Superior temporal gyrus (tissue), 1 donor: Measurements from ENCODE around the gene CCT8L2.
"Not testable (repeated sequence)": the region's sequence is repeated elsewhere in the genome, so short reads cannot be mapped to it uniquely, and the experiment has no call there.

Experiments used
- DNase-seq: peaks from one replicate; pipeline ENCODE4 v3.0.0-alpha.2; 2016; ENCODE audit errors: extremely low spot score

Gene CCT8L2

DNA sequence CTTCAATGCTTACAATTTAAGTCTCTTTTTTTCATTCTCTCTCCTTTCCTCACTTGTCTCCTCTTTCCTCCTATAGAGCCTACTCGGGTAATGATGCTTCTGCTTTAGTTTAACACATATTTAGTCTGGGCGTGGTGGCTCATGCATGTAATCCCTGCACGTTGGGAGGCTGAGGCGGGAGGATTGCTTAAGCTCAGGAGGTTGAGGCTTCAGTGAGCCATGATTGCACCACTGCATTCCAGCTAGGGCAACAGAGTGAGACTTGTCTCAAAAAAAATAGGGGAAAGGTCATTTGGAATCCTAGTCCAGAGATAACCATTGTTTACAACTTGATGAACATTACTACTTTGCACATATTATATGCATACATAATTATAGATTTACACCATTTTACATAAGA, 1.4 kb upstream of the CCT8L2 start:
- no peak for DNase-seq

DNA sequence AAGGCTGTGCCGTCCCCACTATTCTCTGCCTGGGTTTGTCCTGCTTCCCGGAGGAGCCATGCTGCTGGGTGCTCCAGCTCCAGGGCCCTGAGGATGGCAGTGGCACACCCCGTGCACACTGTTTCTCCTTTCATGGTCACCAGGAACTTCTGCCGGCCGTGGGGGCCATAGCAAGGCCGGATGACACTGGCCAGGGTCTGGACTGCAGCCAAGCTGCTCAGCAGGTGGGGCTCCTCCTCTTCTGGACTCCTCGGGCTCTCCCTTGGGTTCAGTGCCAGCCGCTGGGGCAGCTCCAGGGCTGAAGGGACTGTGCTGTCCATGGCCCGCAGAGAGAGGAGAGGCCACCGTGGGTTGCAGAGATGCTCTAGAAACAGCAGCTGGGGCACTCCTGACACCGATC, 379 bp downstream of the CCT8L2 start:
- not testable (repeated sequence) for DNase-seq

DNA sequence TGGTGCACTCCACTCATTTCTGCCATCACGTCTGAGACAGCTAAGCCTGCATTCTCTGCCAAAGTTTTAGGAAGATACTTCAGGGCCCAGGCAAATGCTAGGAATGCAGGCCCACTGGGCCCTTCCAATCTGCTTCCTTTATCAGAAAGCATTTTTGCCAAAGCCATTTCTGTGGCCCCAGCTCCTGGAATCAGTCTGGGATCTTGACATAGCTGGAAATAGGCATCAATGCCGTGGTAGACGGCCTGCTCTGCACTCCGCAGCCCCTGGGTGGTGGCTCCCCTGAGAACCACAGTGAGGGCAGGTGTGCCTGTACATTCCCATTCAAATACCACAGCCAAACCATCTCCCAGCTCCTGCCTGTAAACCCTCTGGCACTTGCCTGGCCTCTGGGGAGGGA, 1.5 kb downstream of the CCT8L2 start:
- DNase-seq = not testable (repeated sequence)

- no peak for DNase-seq
Measured at GRCh38 chr22:16586991-16587390, 5.6 kb downstream of the CCT8L2 start.

- DNase-seq = no peak
Measured at GRCh38 chr22:16586170-16586569, 6.4 kb downstream of the CCT8L2 start.

DNA sequence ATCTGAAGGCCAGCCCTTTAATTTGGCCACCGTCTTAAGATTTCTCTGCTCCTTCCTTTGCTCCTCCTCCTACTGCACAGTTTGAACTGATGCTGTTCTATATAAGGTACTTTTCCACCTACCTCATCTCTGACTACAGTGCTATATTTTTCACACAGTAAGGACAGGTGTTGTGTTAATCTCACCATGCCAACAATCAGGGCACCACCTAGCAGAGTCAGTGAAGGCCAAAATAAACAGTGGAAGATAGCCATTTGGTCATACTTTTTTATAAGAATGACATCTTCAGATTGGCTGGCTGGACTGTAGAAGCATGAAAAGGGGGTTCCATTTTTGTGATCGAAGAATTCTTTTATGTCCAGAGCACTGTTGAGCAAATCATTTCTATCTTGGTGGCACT, 11.7 kb downstream of the CCT8L2 start:
- DNase-seq = not testable (repeated sequence)

DNA sequence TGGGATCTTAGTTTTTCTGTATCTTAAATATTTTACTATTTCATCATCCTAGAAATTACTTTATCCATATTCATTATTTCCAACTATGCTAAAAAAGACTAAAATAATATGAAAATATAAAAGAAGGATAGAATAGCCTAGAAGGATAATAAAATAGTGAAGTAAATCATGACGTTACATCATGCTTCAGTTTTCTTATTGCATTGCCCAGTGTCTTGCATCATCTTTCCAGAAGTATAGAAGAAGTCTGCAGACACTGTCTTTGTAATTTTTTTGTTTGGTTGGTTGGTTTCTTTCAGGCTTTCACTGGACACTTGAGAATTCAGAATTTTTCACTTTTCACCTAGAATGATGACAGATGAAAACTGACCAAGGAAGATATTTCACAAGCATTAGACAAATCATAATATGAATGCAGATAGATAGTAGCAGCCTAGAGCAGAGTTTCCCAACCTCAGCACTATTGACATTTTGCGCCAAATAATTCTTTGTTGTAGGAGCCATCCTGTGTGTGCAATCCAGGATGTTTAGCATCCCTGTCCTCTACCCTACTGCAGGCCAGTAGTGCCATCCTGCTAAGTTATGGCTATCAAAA, 23.3 kb downstream of the CCT8L2 start:
- not testable (repeated sequence) for DNase-seq

DNA sequence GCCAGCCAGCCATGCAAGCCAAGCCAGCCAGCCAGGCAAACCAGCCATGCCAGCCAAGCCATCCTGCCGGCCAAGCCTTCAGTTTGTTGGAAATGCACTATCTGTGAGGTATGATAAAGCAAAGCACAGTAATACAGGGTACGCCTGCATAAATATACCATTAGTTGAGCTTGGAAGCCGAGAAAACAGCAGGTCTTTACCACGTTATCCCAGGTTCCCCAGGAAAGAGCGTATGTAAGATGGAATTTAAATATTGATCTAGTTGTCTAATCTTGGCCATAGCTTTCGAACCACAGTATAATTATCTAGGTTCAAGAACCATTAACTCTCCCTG, 24.2 kb downstream of the CCT8L2 start:
- DNase-seq = no peak

DNA sequence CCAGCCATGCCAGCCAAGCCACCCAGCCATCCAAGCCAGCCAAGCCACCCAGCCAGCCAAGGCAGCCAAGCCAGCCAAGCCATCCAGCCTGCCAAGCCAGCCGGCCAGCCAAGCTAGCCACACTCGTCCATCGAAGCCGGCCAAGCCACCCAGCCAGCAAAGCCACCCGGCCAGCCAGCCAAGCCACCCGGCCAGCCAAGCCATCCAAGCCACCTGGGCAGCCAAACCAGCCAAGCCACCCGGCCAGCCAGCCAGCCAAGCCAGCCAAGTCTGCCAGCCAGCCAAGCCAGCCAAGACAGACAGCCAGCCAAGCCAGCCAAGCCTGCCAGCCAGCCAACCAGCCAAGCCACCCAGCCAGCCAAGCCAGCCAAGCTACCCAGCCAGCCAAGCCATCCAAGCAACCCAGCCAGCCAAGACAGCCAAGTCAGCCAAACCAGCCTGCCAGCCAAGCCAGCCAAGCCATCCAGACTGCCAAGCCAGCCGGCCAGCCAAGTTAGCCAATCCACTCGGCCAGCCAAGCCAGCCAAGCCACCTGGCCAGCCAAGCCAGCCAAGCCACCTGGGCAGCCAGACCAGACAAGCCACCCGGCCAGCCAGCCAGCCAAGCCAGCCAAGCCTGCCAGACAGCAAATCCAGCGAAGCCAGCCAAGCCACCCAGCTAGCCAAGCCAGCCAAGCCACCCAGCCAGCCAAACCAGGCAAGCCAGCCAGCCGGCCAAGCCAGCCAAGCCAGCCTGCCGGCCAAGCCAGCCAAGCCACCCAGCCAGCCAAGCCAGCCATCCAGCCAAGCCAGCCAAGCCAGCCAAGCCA, 24.8 kb downstream of the CCT8L2 start:
- DNase-seq = not testable (repeated sequence)

DNA sequence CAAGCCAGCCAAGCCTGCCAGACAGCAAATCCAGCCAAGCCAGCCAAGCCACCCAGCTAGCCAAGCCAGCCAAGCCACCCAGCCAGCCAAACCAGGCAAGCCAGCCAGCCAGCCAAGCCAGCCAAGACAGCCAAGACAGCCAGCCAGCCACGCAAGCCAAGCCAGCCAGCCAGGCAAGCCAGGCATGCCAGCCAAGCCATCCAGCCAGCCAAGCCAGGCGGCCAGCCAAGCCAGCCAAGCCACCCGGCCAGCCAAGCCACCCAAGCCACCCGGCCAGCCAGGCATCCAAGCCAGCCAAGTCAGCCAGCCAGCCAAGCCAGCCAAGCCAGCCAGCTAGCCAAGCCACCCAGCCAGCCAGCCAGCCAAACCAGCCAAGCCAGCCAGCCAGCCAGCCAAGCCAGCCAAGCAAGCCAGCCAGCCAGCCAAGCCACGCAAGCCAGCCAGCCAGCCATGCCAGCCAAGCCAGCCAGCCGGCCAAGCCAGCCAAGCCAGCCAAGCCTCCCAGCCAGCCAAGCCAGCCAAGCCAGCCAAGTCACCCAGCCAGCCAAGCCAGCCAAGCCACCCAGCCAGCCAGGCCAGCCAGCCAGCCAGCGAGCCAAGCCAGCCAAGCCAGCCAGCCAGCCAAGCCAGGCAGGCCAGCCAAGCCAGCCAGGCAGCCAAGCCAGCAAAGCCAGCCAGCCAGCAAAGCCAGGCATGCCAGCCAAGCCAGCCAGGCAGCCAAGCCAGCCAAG, 26.0 kb downstream of the CCT8L2 start:
- not testable (repeated sequence) for DNase-seq

DNA sequence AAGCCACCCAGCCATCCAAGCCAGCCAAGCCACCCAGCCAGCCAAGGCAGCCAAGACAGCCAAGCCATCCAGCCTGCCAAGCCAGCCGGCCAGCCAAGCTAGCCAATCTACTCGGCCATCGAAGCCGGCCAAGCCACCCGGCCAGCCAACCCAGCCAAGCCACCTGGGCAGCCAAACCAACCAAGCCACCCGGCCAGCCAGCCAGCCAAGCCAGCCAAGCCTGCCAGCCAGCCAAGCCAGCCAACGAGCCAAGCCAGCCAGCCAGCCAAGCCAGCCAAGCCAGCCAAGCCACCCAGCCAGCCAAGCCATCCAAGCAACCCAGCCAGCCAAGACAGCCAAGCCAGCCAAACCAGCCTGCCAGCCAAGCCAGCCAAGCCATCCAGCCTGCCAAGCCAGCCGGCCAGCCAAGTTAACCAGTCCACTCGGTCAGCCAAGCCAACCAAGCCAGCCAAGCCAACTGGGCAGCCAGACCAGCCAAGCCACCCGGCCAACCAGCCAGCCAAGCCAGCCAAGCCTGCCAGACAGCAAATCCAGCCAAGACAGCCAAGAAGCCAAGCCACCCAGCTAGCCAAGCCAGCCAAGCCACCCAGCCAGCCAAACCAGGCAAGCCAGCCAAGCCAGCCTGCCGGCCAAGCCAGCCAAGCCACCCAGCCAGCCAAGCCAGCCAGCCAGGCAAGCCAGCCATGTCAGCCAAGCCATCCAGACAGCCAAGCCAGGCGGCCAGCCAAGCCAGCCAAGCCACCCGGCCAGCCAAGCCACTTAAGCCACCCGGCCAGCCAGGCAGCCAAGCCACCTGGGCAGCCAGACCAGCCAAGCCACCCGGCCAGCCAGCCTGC, 26.8 kb downstream of the CCT8L2 start:
- DNase-seq = not testable (repeated sequence)

DNA sequence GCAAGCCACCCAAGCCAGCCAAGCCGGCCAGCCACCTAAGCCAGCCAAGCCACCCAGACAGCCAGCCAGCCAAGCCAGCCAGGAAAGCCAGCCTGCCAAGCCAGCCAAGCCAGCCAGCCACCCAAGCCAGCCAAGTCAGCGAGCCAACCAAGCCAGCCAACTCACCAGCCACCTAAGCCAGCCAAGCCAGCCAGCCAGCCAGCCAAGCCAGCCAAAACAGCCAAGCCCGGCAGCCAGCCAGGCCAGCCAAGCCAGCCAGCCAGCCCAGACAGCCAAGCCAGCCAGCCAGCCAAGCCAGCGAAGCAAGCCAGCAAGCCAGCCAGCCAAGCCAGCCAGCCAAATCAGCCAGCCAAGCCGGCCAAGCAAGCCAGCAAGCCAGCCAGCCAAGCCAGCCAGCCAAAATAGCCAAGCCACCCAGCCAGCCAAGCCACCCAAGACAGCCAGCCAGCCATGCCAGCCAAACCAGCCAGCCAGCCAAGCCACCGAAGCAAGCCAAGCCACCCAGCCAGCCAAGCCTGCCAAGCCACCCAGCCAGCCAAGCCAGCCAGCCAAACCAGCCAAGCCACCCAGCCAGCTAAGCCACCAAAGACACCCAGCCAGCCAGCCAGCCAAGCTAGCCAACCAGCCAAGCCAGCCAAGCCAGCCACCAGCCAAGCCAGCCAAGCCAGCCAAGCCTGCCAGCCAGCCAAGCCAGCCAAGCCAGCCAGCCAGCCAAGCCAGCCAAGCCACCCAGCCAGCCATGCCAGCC, 27.6 kb downstream of the CCT8L2 start:
- not testable (repeated sequence) for DNase-seq

- no peak for DNase-seq
Measured at GRCh38 chr22:16563555-16564520, 28.8 kb downstream of the CCT8L2 start.

DNA sequence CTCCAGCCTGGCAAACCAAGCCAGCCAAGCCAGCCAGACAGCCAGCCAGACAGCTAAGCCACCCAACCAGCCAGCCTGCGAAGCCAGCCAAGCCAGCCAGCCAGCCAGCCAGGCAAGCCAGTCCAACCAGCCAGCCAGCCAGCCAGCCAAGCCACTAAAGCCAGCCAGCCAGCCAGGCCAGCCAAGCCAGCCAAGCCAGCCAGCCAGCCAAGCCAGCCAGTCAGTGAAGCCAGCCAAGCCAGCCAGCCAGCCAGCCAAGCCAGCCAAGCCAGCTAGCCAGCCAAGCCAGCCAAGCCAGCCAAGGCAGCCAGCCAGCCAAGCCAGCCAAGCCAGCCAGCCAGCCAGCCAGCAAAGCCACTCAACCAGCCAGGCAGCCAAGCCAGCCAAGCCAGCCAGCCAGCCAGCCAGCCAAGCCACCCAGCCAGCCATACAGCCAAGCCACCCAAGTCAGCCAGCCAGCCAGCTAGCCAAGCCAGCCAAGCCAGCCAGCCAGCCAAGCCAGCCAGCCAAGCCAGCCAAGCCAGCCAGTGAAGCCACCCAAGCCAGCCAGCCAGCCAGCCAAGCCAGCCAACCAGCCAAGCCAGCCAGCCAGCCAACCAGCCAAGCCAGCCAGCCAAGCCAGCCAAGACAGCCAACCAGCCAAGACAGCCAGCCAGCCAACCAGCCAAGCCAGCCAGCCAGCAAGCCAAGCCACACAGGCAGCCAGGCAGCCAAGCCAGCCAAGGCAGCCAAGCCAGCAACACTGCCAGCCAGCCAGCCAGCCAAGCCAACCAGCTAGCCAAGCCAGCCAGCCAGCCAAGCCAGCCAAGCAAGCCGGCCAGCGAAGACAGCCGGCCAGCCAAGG, 29.7 kb downstream of the CCT8L2 start:
- no peak for DNase-seq

DNA sequence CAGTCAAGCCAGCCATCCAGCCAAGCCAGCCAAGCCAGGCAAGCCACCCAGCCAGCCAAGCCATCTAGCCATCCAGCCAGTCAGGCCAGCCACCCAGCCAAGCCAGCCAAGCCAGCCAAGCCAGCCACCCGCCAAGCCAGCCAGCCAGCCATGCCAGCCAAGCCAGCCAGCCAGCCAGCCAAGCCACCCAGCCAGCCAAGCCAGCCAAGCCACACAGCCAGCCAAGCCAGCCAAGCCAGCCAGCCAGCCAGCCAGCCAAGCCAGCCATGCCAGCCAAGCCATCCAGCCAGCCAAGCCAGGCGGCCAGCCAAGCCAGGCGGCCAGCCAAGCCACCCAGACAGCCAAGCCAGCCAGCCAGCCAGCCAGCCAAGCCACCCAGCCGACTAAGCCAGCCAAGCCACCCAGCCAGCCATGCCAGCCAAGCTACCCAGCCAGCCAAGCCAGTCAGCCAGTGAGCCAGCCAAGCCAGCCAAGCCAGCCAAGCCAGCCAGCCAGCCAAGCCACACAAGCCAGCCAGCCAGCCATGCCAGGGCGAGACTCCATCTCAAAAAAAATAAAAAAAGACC, 31.4 kb downstream of the CCT8L2 start:
- not testable (repeated sequence) for DNase-seq

DNA sequence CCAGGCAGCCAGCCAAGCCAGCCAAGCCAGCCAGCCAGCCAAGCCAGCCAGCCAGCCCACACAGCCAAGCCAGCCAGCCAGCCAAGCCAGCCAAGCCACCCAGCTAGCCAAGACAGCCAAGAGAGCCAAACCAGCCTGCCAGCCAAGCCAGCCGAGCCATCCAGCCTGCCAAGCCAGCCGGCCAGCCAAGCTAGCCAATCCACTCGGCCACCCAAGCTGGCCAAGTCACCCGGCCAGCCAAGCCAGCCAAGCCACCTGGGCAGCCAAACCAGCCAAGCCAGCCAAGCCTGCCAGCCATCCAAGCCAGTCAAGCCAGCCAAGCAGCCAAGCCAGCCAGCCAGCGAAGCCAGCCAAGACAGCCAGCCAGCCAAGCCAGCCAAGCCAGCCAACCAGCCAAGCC, 32.0 kb downstream of the CCT8L2 start:
- not testable (repeated sequence) for DNase-seq

DNA sequence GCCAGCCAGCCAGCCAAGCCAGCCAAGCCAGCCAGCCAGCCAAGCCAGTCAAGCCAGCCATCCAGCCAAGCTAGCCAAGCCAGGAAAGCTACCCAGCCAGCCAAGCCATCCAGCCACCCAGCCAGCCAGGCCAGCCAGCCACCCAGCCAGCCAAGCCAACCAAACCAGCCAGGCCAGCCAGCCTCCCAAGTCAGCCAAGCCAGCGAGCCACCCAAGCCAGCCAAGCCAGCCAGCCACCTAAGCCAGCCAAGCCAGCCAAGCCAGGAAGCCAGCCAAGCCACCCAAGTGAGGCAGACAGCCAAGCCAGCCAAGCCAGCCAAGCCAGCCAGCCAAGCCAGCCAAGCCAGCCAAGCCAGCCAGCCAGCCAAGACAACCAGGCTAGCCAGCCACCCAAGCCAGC, 32.6 kb downstream of the CCT8L2 start:
- not testable (repeated sequence) for DNase-seq

- DNase-seq = no peak
Measured at GRCh38 chr22:16559056-16559955, 33.3 kb downstream of the CCT8L2 start.
